ENCODE data around the gene KIT.

The KIT gene

DNA sequence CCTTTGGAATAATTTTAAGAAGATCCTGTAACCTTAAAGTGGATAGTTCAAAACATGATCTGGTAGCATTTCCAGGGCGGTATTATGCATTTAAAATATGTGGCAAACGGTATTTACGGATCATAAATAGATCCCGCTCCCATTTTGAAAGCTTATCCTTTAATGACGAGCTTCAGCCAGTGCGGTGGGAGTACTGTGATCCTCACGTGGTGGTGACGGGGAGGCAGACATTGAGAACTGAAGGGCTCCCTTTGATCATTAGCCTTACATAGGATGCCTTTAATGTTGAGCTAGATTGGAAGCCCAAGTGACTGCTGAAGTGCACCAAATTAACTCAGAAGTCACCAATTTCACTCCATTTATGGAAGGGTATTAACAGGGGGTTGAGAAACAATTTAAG lies 56.9 kb downstream of the KIT start:
- Histone ChIP-seq H3K9ac (ENCODE audit: insufficient read length) (no peak overlapping the region), H3K27ac (no peak overlapping the region), H3K36me3 (ENCODE audit: insufficient read depth, low read length) (peaks cover 16% of the 10 kb centered on the region), H3K9me3 (ENCODE audit: low read depth, low read length) (no peaks in the 10 kb centered on the region), H3K4me3 (no peak overlapping the region)
- no peak for DNase-seq (ENCODE audit: low read depth, low spot score)
- TF ChIP-seq EZH2 (IDR thresholded peaks at IDR 0.05): no peak
- TF ChIP-seq FOXP2 (optimal IDR thresholded peaks at IDR 0.05; ENCODE audit: control extremely low read depth, extremely low read length, insufficient read depth): no peak
- no peak for TF ChIP-seq POLR2AphosphoS5 (IDR thresholded peaks at IDR 0.05; ENCODE audit: borderline replicate concordance, low read depth, low read length)

DNA sequence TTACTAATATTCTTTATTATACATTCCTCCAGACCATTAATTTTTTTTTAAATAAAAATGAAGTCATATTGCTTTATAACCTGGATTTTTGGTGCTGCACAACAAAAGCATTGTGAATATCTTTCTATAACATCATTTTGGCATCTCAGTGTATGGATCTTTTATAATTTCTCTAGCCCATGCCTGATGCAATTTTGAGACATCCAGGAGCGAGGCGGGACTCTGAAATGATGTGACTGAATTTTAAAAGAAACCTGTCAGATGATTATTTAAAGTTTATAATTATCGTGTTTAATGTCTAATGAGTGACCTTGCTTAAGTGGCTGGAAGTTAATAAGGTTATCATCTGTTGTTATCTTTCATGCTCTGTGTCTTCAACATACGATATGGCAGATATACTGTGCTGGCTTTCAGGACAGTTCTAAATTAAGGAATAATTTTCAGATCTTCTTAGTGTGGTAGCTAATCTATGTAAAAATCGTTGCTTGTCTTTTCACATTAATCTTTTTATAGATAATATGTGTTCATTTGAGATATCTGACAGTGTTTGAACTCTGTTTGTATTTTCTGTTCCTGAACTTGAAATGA lies 58.8 kb downstream of the KIT start:
- no peak for DNase-seq (ENCODE audit: low read depth, low spot score)
- Histone ChIP-seq H3K9me3 (ENCODE audit: low read depth, low read length) (no peaks in the 10 kb centered on the region), H3K27ac (no peak overlapping the region), H3K36me3 (ENCODE audit: insufficient read depth, low read length) (0 out of 2 replicates have a peak, but pooled peaks cover 6% of the 10 kb centered on the region), H3K9ac (ENCODE audit: insufficient read length) (no peak overlapping the region), H3K4me3 (no peak overlapping the region)
- TF ChIP-seq POLR2AphosphoS5 (IDR thresholded peaks at IDR 0.05; ENCODE audit: borderline replicate concordance, low read depth, low read length) (no peak), FOXP2 (optimal IDR thresholded peaks at IDR 0.05; ENCODE audit: control extremely low read depth, extremely low read length, insufficient read depth) (no peak), EZH2 (IDR thresholded peaks at IDR 0.05) (no peak)

DNA sequence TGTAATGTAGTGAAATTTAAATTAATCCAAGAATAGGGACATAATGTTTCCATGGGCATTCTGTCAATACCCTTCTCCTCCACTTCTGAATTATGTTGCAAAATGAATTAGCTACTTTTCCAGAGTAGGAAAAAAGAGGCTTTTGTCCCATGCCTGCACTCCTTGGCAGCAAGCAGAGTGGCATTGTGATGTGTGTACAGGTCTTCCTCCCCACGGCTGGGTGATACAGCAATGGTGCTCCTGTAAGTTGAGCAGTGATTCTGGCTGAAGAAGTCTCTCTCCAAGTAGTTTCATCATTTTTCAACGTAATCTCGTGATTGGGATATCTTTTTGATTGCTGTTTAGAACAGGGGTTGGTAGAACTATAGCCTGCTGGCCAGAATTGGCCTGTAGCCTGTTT lies 59.9 kb downstream of the KIT start:
- Histone ChIP-seq H3K36me3 (ENCODE audit: insufficient read depth, low read length) (0 out of 2 replicates have a peak, but pooled peaks cover under 1% of the 10 kb centered on the region), H3K4me3 (no peak overlapping the region), H3K9me3 (ENCODE audit: low read depth, low read length) (no peaks in the 10 kb centered on the region), H3K27ac (no peak overlapping the region), H3K9ac (ENCODE audit: insufficient read length) (no peak overlapping the region)
- TF ChIP-seq POLR2AphosphoS5 (IDR thresholded peaks at IDR 0.05; ENCODE audit: borderline replicate concordance, low read depth, low read length) (no peak), EZH2 (IDR thresholded peaks at IDR 0.05) (no peak), FOXP2 (optimal IDR thresholded peaks at IDR 0.05; ENCODE audit: control extremely low read depth, extremely low read length, insufficient read depth) (no peak)
- DNase-seq (ENCODE audit: low read depth, low spot score): no peak

DNA sequence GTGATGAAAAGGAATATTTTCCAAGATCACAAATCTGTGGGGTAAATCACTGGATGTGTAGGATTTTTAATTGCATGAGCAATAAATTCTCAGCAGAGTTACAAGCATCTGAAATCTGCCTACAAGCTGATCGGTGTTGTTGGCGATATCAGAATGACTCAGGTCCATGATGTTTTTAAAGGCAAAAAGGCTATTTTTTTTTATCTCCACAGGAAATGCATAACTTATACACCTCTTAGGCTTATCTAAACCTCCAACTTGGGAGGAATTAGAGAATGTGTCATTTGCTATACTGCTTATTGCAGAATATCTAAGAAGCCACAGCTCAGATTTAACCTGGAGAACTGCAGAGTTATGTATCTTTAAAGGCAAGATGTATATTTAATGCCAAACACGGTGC lies 61.6 kb downstream of the KIT start:
- Histone ChIP-seq H3K36me3 (ENCODE audit: insufficient read depth, low read length) (no peaks in the 10 kb centered on the region; the same call in 1 of the 2 replicates), H3K4me3 (no peak overlapping the region), H3K27ac (no peak overlapping the region), H3K9ac (ENCODE audit: insufficient read length) (no peak overlapping the region), H3K9me3 (ENCODE audit: low read depth, low read length) (no peaks in the 10 kb centered on the region)
- TF ChIP-seq EZH2 (IDR thresholded peaks at IDR 0.05): no peak
- TF ChIP-seq FOXP2 (optimal IDR thresholded peaks at IDR 0.05; ENCODE audit: control extremely low read depth, extremely low read length, insufficient read depth): no peak
- no peak for TF ChIP-seq POLR2AphosphoS5 (IDR thresholded peaks at IDR 0.05; ENCODE audit: borderline replicate concordance, low read depth, low read length)
- DNase-seq (ENCODE audit: low read depth, low spot score): no peak

DNA sequence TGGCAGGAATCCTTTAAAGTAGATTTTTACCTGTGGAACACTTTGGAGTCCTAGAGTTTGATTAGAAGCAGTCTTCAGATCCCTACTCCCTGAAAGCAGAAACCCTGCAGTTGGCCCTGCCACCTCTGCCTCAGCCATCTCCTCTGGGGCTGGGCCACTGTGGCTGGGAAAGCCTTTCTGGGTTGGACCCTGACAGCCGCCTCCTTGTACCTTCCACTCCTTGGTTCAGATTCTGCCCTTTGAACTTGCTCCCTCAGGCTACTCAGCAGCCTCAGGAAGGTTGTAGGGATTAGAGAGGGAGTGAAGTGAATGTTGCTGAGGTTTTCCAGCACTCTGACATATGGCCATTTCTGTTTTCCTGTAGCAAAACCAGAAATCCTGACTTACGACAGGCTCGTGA lies 65.5 kb downstream of the KIT start:
- no peak for TF ChIP-seq POLR2AphosphoS5 (IDR thresholded peaks at IDR 0.05; ENCODE audit: borderline replicate concordance, low read depth, low read length)
- TF ChIP-seq EZH2 (IDR thresholded peaks at IDR 0.05): no peak
- no peak for TF ChIP-seq FOXP2 (optimal IDR thresholded peaks at IDR 0.05; ENCODE audit: control extremely low read depth, extremely low read length, insufficient read depth)
- H3K9me3 ChIP-seq (ENCODE audit: low read depth, low read length): no peaks in the 10 kb centered on the region
- DNase-seq (ENCODE audit: low read depth, low spot score): no peak
- no peak overlapping the region for H3K9ac ChIP-seq (ENCODE audit: insufficient read length)
- H3K36me3 ChIP-seq (ENCODE audit: insufficient read depth, low read length): peaks cover 24% of the 10 kb centered on the region
- no peak overlapping the region for H3K27ac ChIP-seq
- no peak overlapping the region for H3K4me3 ChIP-seq

DNA sequence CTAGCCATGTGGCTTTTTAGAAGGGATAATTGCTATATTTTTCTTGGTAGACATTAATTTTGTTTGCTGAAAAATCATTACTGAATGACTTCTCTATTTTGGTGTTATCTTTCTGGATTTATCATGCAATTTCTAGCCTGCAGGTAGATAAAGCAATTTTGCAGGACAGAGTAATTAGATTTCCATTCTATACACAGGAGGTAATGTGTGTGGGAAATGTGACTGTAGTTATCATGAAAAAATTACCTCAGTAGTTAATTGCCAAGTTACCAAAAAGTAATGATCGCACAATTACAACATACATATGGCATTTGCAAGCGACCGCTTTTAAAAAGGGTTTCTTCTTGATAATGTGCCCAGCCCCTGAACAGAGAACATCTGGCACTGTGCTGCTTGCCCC lies 66.1 kb downstream of the KIT start:
- H3K27ac ChIP-seq: no peak overlapping the region
- TF ChIP-seq FOXP2 (optimal IDR thresholded peaks at IDR 0.05; ENCODE audit: control extremely low read depth, extremely low read length, insufficient read depth): no peak
- no peak for TF ChIP-seq POLR2AphosphoS5 (IDR thresholded peaks at IDR 0.05; ENCODE audit: borderline replicate concordance, low read depth, low read length)
- TF ChIP-seq EZH2 (IDR thresholded peaks at IDR 0.05): no peak
- no peak for DNase-seq (ENCODE audit: low read depth, low spot score)

DNA sequence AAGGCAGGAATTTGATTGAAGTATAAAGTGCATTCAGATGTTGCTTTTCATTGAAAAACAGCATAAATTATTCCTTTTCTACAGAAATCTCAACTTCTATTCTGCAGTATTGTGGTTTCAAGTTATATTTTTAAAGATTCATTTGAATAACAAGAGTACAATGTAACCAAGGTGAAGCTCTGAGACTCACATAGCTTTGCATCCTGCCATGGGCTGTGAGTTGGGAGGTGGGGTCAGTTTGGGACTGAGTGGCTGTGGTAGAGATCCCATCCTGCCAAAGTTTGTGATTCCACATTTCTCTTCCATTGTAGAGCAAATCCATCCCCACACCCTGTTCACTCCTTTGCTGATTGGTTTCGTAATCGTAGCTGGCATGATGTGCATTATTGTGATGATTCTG lies 69.2 kb downstream of the KIT start:
- no peaks in the 10 kb centered on the region for H3K9me3 ChIP-seq (ENCODE audit: low read depth, low read length)
- no peak overlapping the region for H3K4me3 ChIP-seq
- H3K36me3 ChIP-seq (ENCODE audit: insufficient read depth, low read length): peaks cover 59% of the 10 kb centered on the region
- DNase-seq (ENCODE audit: low read depth, low spot score): no peak
- TF ChIP-seq FOXP2 (optimal IDR thresholded peaks at IDR 0.05; ENCODE audit: control extremely low read depth, extremely low read length, insufficient read depth) (no peak), POLR2AphosphoS5 (IDR thresholded peaks at IDR 0.05; ENCODE audit: borderline replicate concordance, low read depth, low read length) (no peak), EZH2 (IDR thresholded peaks at IDR 0.05) (no peak)
- H3K27ac ChIP-seq: no peak overlapping the region
- no peak overlapping the region for H3K9ac ChIP-seq (ENCODE audit: insufficient read length)

More for the DNA sequence above, 66.1 kb downstream of the KIT start:
- no peak overlapping the region for H3K9ac ChIP-seq (ENCODE audit: insufficient read length)
- no peaks in the 10 kb centered on the region for H3K9me3 ChIP-seq (ENCODE audit: low read depth, low read length)
- H3K36me3 ChIP-seq (ENCODE audit: insufficient read depth, low read length): peaks cover 30% of the 10 kb centered on the region
- no peak overlapping the region for H3K4me3 ChIP-seq

DNA sequence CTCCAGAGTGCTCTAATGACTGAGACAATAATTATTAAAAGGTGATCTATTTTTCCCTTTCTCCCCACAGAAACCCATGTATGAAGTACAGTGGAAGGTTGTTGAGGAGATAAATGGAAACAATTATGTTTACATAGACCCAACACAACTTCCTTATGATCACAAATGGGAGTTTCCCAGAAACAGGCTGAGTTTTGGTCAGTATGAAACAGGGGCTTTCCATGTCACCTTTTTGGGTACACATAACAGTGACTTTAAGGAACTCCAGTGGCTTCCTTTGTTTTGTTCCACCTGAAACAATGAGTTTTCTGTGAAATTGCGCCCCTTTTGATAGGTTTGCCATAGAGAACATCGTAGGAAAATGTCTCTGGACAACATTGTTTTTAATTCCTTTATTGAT lies 69.6 kb downstream of the KIT start:
- no peak overlapping the region for H3K27ac ChIP-seq

DNA sequence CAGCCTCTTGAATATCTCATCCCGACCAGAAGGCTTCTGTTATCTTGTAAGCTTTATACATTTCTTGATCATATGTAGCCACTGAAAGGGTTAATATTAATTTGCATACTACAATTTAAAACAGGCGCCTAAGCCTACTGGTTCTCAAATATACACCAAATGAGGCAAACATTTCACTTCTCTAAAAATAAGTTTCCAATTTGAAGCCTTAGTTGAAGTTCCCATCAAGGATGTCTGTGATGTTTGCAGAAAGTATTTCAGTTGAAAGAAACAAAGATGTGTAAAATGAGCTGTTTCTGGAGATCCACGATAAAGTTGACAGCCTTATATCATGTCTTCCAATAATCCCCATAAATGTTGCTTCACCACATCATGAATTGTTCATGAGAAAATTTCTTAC lies 70.6 kb downstream of the KIT start:
- DNase-seq (ENCODE audit: low read depth, low spot score): no peak
- Histone ChIP-seq H3K36me3 (ENCODE audit: insufficient read depth, low read length) (peaks cover 73% of the 10 kb centered on the region), H3K4me3 (no peak overlapping the region), H3K27ac (no peak overlapping the region), H3K9me3 (ENCODE audit: low read depth, low read length) (no peaks in the 10 kb centered on the region), H3K9ac (ENCODE audit: insufficient read length) (no peak overlapping the region)
- TF ChIP-seq EZH2 (IDR thresholded peaks at IDR 0.05) (no peak), FOXP2 (optimal IDR thresholded peaks at IDR 0.05; ENCODE audit: control extremely low read depth, extremely low read length, insufficient read depth) (no peak), POLR2AphosphoS5 (IDR thresholded peaks at IDR 0.05; ENCODE audit: borderline replicate concordance, low read depth, low read length) (no peak)

More for the DNA sequence above, 69.6 kb downstream of the KIT start:
- TF ChIP-seq POLR2AphosphoS5 (IDR thresholded peaks at IDR 0.05; ENCODE audit: borderline replicate concordance, low read depth, low read length) (no peak), EZH2 (IDR thresholded peaks at IDR 0.05) (no peak), FOXP2 (optimal IDR thresholded peaks at IDR 0.05; ENCODE audit: control extremely low read depth, extremely low read length, insufficient read depth) (no peak)
- no peak for DNase-seq (ENCODE audit: low read depth, low spot score)
- Histone ChIP-seq H3K9me3 (ENCODE audit: low read depth, low read length) (no peaks in the 10 kb centered on the region), H3K4me3 (no peak overlapping the region), H3K36me3 (ENCODE audit: insufficient read depth, low read length) (peaks cover 63% of the 10 kb centered on the region), H3K9ac (ENCODE audit: insufficient read length) (no peak overlapping the region)
